GM04504 (cell line): ENCODE results near the gene INPP4A.

ENCODE experiments used
- DNase-seq: peaks from one replicate; pipeline ENCODE4 v3.0.0-alpha.2; 2012; ENCODE audit warnings: low read depth

The INPP4A gene

GRCh38 chr2:98460573-98461497 is 16.2 kb downstream of the INPP4A start:
- no peak for DNase-seq

GRCh38 chr2:98461498-98462049 is 16.9 kb downstream of the INPP4A start:
- DNase-seq: no peak

GRCh38 chr2:98463081-98463481 is 18.4 kb downstream of the INPP4A start:
- DNase-seq: no peak

DNA sequence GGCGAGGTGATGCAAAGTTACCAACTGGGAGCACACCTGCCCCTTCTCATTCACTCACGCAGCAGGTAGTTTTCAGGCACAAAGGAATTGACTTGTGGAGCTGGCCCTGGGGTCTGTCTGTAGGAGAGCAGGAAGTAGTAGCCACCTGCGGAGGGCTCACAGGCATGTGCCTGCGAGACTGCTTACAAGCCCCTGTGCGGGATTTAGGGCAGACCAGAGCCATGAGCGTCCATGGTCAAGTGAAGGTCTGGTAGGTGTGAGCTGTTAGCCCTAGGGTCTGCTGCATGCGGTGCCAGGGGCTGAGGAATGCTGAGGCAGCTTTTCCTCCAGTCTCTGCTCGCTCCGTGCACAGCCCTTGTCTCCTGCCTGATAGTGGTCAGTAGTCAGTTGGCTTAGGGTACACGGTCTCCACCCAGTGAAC is 18.9 kb downstream of the INPP4A start:
- no peak for DNase-seq

DNA sequence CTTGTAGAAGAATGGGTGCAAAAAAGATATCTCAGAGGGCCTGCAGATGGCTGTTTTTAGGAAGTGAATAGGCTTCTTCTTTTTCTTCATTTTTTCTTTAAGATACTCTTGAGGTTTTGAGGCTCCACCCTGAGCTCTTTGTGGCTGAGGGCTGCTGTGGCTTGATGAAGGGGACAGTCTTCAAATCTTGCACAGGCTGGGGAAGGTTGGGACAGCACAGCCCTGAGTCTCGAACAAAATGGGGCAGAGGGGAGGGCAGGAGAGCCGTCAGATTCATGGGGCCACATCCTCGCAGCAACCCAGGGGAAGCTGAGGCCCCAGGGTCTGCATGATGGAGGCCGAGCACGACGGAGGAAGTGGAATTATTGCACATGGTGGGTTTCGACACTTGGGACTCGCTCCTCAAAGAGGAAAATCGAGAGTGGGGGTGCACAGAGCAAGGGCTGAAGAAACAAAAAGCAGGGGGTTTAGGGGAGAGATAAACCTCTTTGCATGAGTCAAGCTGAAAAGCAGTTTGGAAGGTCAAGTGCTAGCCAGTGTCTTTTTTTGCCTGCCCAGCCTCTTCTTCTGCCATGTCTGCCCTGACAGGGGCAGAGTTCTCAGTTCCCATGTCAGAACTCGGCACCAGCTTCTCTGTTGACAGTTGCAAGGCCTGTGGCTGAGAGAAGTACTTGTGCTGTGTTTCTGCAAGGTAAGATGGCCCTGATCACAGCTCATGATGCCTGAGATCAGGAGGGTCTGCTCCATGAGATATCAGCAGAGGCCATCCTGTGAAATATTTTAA is 19.5 kb downstream of the INPP4A start:
- no peak for DNase-seq

DNA sequence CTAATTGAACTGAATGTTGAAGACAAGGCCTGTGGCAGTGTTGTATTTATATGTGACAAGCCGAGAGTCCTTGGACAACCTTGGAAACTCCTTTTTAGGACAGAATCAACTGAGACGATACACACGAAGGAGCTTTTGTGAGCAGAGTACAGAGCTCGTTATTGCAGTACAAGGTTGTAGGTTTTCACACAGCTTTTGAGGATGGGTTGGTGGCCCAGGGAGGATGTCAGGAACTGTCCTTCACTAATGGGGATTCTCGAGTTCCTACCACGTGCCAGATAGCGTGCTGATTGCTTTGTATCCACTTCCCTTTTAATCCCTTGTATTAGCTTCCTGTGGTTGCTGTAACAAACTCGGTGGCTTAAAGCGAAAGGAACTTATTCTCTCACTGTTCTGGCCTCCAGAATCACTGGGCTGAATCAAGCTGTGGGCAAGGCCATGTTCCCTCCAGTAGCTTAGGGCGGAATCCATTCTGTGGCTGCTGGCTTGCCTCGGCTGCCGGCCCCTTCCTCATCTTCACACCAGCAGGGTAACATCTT is 20.2 kb downstream of the INPP4A start:
- no peak for DNase-seq

DNA sequence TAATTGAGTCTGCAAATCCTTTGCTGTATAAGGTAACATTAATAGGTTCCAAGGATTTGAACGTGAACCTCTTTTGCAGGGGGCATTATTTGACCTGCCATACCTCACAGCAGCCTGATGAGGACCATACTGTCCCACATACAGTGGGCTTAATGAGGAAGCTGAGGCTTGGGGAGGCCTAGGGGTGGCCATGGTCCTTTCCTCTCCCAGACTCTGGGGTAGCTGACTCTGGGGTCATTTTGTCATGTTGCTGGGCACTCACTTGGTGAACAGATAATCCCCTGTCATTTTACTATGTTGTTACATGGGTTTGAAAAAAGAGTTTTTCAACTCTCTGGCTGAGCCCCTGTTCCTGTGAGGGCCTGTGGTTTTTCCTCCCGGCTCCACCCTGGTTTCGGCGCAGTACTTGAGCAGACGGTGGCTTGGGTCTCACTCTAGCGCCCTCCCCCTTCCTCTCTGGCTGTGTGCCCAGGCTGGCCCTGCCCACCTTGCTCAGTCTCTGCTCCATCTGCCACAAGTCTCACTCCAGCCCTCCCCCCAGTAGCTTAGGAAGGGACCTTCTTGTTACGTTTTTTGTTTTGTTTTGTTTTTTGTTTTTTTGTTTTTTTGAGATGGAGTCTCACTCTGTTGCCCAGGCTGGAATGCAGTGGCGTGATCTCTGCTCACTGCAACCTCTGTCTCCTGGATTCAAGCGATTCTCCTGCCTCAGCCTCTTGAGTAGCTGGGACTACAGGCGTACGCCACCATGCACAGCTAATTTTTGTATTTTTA is 21.0 kb downstream of the INPP4A start:
- DNase-seq: no peak

DNA sequence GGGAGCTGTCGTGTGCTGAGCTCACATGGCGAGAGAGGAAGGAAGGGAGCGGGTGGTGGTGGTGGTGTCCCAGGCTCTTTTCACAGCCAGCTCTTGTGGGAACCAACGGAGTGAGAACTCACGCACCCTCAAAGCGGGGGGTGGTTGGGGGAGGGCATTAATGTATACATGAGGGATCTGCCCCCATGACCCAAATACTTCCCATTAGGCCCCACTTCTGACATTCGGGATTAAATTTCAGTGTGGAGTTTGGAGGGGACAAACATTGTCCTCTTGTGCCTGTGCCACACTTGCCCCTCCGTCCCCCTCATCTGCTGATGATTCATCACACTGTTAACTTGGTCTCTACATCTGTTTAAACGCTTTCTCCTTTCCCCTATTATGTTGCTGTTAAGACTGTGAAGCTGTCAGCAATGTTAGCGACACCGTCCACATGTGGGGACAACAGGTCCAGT is 22.5 kb downstream of the INPP4A start:
- DNase-seq: no peak

- DNase-seq: no peak
Observed at GRCh38 chr2:98467652-98468051, 23.0 kb downstream of the INPP4A start.

DNA sequence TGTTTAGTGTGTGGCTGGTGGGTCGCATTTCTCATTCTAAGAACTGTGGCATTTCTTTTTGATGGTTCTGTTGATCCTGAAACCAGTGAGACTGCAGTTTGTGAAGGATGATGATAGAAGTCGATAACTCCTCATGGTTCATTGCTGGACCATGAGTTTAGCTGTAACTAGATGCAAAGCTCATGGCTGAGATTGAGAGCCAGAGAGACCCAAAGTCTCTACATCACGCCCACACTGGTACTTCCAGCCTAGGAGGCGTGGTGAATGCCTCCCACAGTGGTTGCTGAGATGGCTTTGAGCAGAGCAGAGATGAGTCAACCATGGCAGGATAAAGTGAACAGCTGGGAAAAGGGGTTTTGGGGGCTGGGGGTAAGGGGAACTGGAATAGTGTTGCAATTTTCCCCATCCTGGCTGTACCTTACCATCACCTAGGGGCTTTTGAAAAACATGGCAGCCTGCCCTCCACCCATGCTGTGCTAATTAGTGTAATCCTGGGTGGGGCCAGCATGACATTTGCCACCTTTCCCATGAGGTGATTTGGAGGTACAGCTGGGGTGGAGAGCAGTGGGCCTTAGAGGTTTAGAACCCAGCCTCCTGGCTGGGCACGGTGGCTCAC is 24.1 kb downstream of the INPP4A start:
- DNase-seq: no peak

DNA sequence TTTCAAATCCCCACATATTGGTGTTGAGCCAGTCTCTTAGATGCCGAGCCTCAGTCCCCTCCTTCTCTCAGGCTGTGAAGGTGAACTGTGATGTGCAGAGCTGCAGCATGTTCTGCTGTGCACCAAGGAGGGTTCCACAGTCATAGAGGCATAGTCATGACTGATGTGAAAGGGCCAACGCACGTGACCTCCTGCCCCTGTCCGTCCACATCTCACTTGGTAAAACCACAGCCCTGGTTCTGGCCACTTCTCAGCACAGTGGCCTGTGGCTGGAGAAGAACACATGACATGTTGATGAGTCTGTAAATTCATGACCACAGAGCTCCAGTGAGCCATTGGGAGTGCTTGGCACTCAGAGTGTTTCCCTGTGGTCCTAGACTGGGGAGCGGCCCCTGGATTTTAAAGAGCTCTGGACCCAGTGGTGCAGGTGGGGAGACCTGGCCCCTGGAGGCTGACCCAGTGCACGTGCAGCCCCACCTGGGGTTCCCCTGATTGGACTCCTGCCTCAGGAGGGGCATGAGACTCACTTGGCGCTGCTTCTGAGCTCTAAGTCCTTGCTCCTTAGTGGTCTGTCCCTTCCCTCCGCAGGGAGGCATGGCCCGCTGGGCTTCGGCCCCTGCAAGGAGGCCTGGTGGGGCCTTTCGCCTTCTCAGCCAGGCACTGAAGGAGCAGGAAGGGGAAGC is 25.3 kb downstream of the INPP4A start:
- DNase-seq: no peak

DNA sequence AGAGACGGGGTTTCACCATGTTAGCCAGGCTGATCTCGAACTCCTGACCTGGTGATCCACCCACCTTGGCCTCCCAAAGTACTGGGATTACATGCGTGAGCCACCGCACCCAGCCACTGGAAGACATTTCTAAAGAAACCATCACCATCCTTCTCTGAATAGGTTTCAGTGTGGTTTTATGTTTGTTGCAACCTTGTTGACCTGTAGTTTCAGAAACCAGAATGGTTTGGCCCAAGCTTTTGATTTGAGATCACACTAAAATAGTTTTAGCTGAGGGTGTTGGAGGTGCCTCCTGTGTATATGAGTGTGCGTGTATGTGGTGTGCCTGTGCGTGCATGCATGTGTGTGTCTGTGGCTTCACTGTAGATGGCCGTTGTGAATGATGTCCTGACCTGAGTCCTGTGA is 26.2 kb downstream of the INPP4A start:
- no peak for DNase-seq

DNA sequence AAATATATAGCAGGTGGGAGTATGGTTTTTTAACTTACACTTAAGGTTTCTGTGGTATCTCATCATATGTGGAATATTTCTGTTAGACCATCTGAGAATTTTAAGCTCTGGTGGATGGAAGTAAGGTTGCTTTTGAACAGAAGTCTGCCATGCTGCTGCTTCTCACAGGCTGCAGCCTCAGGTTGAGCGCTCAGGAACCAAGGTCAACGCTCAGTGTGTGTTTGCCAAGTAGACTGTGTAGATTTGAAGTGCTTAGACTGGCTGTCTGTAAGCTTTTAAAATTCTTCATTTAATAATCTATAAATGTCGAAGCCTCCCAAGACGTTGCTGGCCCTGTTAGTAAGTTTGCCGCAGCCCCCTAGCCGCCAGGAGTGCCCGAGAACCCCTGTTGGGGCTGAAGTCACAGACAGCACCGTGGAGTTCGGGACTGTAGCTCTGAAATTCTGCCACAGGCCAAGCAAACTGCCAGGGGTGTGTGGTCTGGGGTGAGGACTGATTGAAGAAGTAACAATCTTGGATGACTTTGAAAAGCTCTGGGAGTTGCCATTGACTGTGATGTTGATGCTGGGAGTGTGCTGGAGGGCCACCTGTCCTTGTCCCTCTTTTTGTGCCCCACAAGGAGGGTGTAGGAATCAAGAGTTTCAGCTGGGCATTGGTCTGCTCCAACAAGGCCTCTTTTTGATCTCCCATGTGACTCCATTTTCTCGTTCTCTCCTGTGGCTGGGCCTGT is 26.9 kb downstream of the INPP4A start:
- no peak for DNase-seq

DNA sequence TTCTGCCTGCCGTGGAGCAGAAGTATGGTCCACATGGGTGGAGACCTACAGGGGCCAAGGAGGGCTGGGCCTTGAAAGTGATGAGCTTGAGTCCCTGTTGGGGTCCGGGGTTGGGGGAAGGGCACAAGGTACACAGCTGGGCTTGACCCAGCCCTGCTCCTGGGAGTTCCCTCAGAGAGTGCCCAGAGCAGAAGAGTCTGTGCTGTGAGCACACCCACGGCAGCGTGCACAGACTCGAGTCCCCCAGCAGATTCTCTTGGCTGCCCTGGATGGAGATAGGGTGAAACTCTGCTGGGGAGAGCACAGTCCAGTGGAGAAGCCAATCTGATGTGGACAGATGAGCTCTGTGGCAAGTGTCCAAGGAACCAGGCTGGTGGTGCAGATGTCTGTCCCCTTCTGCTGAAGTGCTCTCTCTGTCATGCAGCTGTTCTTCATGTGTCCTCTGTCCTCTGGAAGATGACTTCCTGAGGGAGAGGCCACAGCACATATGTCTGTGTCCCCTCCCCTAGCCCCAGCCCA is 27.5 kb downstream of the INPP4A start:
- no peak for DNase-seq

DNA sequence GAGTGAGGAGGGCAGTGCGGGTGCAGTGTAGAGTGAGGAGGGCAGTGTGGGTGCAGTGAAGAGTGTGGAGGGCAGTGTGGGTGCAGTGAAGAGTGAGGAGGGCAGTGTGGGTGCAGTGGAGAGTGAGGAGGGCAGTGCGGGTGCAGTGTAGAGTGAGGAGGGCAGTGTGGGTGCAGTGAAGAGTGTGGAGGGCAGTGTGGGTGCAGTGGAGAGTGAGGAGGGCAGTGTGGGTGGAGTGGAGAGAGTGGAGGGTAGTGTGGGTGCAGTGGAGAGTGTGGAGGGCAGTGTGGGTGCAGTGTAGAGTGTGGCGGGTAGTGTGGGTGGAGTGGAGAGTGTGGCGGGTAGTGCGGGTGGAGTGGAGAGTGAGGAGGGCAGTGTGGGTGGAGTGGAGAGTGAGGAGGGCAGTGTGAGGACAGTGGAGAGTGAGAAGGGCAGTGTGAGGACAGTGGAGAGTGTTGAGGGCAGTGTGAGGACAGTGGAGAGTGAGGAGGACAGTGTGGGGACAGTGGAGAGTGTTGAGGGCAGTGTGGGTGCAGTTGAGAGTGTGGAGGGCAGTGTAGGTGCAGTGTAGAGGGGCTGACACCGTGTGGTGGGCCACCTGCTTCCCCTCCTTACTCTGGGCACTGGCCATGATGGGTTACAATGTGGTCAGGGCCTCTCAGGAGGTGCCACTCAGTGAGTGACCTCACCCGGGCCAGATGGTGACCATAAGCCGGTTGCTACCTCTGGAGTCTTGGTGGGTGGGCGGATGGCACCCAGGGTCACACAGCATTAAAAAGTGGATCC is 28.5 kb downstream of the INPP4A start:
- DNase-seq: no peak

DNA sequence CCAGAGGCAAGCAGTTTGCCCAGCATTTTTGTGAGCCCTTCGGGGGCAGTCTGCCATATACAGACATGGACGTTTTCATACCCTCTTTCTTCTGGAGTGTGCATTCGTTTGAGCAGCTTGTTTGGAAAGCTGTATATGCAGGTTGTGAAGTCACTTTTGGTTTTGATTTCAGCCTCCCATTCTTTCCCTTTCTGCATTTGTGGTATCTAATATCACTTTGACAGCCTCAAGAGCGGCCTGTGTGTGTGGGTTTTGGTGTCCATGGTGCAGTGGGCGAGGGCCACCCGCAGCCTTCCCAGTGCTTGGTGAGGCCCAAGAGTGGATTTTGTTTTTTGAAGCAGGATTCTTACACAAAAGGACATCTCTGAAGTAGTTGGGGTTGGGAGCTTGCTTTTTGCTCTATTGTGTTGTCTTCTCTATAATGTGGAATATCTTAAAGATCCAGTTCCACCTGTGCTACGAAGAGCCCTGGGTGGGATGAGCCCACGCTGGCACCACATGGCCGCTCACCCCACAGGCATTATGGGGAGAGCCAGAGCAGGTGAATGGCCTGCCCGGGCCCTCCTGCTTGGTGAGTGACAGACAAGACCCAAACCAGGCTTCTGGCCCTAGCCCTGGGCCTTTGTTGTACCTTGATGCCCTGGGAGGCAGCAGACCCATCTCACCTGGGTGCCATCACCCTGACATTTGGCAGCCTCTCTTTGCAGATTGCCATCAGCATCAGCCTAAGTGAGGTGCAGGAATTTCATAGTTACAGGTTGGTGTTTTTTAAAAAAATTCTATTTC is 29.5 kb downstream of the INPP4A start:
- no peak for DNase-seq

- no peak for DNase-seq
Observed at GRCh38 chr2:98474979-98475632, 30.4 kb downstream of the INPP4A start.
